Measurements from ENCODE around the gene CIAPIN1.

CIAPIN1 gene

DNA sequence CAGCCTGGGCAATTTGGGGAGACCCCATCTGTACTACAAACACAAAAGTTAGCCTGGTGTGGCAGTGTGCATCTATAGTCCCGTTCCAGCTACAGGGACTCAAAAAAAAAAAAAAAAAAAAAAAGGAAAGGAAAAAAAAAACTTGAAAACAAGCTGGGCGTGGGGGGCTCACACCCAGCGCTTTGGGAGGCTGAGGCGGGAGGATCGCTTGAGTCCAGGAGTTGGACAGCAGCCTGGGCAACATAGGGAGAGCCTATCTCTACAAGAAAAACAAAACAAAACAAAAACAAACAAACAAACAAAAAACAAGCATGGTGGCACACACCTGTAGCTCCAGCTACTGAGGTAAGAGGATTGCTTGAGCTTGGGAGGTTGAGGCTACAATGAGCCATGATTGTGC, 55.5 kb downstream of the CIAPIN1 start:
- TF ChIP-seq CTCF (IDR thresholded peaks at IDR 0.05; ENCODE audit: low read depth, low read length) = no peak
- no peak for DNase-seq (ENCODE audit: extremely low read depth, low read depth)

DNA sequence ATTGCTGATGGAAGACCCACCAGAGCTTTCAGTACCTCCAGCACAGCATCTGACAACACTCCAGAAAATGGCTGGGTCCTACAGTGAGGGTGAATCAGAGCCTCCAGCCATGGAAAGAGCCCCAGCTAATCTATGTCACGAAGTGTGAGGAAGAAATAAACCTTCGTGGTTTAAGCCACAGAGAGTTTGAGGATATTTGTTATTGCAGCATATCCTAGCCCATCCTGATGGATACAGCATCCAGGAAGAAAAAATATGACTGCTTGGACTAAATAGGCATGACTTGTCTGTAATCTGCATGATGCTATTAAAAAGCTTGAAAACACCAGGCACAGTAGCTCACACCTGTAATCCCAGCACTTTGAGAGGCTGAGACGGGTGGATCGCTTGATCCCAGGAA, 55.9 kb downstream of the CIAPIN1 start:
- no peak for TF ChIP-seq CTCF (IDR thresholded peaks at IDR 0.05; ENCODE audit: low read depth, low read length)

DNA sequence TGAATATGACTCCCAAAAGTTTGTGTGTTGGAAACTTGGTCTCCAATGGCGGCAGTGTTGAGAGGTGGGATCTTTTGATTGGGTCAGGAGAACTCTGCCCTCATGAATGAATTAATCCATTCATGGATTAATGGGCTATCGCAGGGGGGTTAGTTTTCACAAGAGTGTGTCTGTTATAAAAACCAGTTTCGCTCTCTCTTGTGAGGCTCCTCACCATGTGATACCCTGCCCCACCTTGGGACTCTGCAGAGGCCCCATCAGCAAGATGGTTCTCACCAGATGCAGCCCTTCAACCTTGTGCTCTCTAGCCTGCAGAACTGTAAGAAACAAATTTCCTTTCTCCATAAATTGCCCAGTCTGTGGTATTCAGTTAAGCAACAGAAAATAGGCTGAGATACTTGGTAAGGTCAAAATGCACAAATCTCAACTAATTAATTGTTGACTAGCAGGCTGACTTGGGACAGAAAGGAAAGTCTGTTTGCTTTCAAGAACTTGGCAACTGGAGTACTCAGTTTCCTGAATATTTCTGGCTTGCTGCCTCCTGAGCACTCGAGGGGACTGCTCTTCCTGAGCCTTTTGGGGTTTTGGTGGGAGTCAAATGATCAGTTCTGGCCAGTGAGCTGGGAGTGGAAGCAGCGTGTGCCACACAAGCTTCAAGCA, 56.4 kb downstream of the CIAPIN1 start:
- no peak for DNase-seq (ENCODE audit: extremely low read depth, low read depth)
- TF ChIP-seq CTCF (IDR thresholded peaks at IDR 0.05; ENCODE audit: low read depth, low read length) = no peak

More for the DNA sequence above, 55.9 kb downstream of the CIAPIN1 start:
- DNase-seq (ENCODE audit: extremely low read depth, low read depth) = no peak

DNA sequence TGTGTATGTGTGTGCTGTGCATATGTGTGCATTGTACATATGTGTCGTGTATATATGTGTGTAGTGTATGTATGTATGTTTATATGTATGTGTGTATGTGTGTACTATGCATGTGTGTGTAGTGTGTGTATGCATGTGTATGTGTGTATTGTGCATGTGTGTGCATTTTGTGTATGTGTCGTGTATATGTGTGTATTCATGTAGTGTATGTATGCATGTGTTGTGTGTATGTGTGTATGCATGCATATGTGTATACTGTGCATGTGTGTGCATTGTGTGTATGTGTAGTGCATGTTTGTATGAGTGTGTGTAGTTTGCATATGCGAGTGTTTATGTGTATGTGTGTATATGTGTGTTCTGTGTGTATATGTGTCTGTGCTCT, 58.1 kb downstream of the CIAPIN1 start:
- no peak for TF ChIP-seq CTCF (IDR thresholded peaks at IDR 0.05; ENCODE audit: low read depth, low read length)
- DNase-seq (ENCODE audit: extremely low read depth, low read depth) = no peak

GRCh38 chr16:57388359-57389086, 58.7 kb downstream of the CIAPIN1 start:
- TF ChIP-seq CTCF (IDR thresholded peaks at IDR 0.05; ENCODE audit: low read depth, low read length) = no peak
- no peak for DNase-seq (ENCODE audit: extremely low read depth, low read depth)

DNA sequence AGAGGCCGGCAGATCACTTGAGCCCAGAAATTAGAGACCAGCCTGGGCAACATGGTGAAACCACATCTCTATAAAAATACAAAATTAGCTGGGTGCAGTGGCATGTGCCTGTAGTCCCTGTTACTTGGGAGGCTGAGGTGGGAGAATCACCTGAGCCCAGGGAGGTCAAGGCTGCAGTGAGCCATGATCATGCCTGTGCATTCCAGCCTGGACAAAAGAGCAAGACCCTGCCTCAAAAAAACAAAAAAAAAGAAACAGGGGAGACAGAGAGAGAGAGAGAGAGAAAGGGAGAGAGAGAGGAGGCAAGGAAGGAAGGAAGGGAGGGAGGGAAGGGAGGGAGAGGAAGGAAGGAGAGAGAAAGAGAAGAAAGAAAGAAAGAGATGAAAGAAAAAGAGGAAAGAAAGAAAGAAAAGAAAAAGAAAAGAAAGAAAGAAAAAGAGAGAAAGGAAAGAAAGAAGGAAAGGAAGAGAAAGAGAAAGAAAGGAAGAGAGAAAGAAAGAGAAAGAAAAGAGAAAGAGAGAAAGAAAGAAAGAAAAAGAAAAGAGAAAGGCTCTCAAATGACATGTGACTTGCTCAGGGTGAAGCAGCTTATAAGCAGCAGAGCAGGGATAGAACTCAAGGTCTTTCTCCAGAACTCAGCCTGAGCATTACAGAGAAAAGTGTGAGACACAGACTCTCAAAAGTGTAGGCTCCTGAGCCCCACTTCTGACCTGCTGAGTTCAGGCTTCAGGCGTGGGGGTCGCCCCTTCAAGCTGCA, 59.4 kb downstream of the CIAPIN1 start:
- no peak for DNase-seq (ENCODE audit: extremely low read depth, low read depth)
- no peak for TF ChIP-seq CTCF (IDR thresholded peaks at IDR 0.05; ENCODE audit: low read depth, low read length)

Measured in AG09319 (cell line).